H1 (cell line): Measurements from ENCODE around the gene NBDY. TPM values are rescaled to one million over a fixed set of nuclear protein-coding genes. Genes with fewer than 3 reads are reported as not detected.

ENCODE experiments used
- EGR1 ChIP-seq: IDR thresholded peaks from 2 replicates; pipeline ENCODE4 v1.6.1; 2011; ENCODE audit warnings: low read depth, low read length, borderline replicate concordance
- NANOG ChIP-seq: IDR thresholded peaks from 2 replicates; pipeline ENCODE4 v1.6.1; 2011; ENCODE audit warnings: low read length, low read depth, mild to moderate bottlenecking, inconsistent platforms; ENCODE audit not compliant: insufficient read depth, poor library complexity, severe bottlenecking
- SIN3A ChIP-seq, 2 experiments: IDR thresholded peaks in 1 of 2; conservative IDR thresholded peaks in 1 of 2; 2 replicates each; pipeline ENCODE4 v1.6.1; 2011 to 2012; ENCODE audit warnings: low read length in 2 of 2, improper control_type of control experiment in 1 of 2, low read depth in 1 of 2, mild to moderate bottlenecking in 1 of 2
- SP4 ChIP-seq: IDR thresholded peaks from 2 replicates; pipeline ENCODE4 v1.6.1; 2012; ENCODE audit warnings: low read length, inconsistent platforms
- TAF7 ChIP-seq: optimal IDR thresholded peaks from 2 replicates; pipeline ENCODE3; 2011; ENCODE audit warnings: low read depth, mild to moderate bottlenecking, inconsistent platforms, low read length, moderate library complexity, borderline replicate concordance
- polyA plus RNA-seq, 7 experiments: library from polyadenylated mRNA; depleted of rRNA in 3 of 7; stranded (reverse) in 5 of 7; unstranded in 2 of 7; fragments of >200 nt in 5 of 7; fragments of 200-250 nt in 2 of 7; gene quantifications; 1 replicate in 5 of 7; 2 replicates in 1 of 7; 4 replicates in 1 of 7; pipeline versions ENCODE4 v1.2.1 to v1.2.3, GENCODE V29; 2011 to 2013; ENCODE audit warnings: missing spikeins in 2 of 7, mixed read lengths in 2 of 7
- total RNA-seq: library from RNA; stranded (reverse); fragmentation: NEBNext Ultra II Directional; extraction: Animal tissue kit (Norgen Biotek cat#: 25700); gene quantifications from 2 replicates; pipeline ENCODE4 v1.2.1, GENCODE V29; 2021
- TF ChIP-seq, protein P1 (sequence below), 3 experiments: IDR thresholded peaks; 1 replicate in 2 of 3; 2 replicates in 1 of 3; pipeline versions ENCODE4 v1.5.1 to v1.6.1; 2011; ENCODE audit warnings: low read length in 3 of 3, mild to moderate bottlenecking in 3 of 3, inconsistent platforms in 2 of 3, low read depth in 1 of 3, moderate library complexity in 1 of 3; ENCODE audit not compliant: insufficient read depth in 1 of 3; ENCODE audit errors: control extremely low read depth in 1 of 3

Gene NBDY
- total and polyA plus RNA-seq, 2 of the 8 experiments (the other 6 are each of a cell fraction or from before 2014, with no cell fraction given) = 42.3 to 57.8 TPM

DNA sequence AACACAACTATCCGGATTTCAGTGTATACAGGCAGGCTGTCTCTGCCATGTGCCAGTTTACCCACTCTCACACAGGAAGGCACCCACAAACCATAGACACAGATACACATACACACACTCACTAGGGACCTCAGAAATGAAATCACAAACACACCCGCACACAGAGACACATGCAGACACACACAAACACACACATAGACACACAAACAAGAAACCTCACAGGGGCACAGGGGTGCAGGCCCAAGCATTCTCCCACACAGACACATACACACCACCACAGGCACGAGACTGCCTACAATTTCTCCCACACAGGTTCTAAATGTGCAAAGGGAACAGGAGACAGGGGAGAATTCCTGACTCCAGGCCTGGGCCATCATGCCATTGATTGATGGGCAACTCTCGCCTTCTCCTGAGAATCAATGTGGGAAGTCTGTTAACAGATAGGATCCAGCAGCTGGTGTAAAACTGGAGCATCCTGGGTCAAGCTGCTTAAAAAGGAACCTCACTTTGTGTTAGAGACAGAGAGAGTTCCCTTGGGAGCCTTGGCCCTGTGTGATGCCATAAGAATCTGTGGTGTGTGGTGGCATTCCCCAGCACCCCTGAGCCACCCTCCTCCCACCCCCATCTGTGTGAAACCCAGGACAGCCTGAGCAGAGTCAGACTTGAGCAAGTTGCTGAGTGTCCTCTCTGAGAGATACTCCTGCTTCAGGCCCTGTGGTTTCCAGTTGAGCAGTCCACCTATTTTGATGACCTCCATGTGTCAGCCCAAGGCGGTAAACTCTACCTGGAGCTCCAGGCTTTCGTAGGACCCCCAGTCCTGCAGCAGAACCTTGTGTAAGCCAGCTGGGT is 33.9 kb downstream of the NBDY start (continued):
- no peak for TF ChIP-seq SP4
- TF ChIP-seq EGR1 = no peak
- TF ChIP-seq, protein P1, sequence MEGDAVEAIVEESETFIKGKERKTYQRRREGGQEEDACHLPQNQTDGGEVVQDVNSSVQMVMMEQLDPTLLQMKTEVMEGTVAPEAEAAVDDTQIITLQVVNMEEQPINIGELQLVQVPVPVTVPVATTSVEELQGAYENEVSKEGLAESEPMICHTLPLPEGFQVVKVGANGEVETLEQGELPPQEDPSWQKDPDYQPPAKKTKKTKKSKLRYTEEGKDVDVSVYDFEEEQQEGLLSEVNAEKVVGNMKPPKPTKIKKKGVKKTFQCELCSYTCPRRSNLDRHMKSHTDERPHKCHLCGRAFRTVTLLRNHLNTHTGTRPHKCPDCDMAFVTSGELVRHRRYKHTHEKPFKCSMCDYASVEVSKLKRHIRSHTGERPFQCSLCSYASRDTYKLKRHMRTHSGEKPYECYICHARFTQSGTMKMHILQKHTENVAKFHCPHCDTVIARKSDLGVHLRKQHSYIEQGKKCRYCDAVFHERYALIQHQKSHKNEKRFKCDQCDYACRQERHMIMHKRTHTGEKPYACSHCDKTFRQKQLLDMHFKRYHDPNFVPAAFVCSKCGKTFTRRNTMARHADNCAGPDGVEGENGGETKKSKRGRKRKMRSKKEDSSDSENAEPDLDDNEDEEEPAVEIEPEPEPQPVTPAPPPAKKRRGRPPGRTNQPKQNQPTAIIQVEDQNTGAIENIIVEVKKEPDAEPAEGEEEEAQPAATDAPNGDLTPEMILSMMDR (IDR thresholded peaks at IDR 0.05; ENCODE audit: control extremely low read depth in 1 of 3, insufficient read depth in 1 of 3, low read depth in 1 of 3, low read length in 3 of 3) = no peak
- no peak for TF ChIP-seq TAF7
- no peak for TF ChIP-seq NANOG
- TF ChIP-seq SIN3A (conservative IDR thresholded peaks at IDR 0.05 in 1 of 2, IDR thresholded peaks at IDR 0.05 in 1 of 2; ENCODE audit: low read depth in 1 of 2, low read length in 2 of 2) = no peak
